ENCODE measurements around the gene CFAP91.

DNA sequence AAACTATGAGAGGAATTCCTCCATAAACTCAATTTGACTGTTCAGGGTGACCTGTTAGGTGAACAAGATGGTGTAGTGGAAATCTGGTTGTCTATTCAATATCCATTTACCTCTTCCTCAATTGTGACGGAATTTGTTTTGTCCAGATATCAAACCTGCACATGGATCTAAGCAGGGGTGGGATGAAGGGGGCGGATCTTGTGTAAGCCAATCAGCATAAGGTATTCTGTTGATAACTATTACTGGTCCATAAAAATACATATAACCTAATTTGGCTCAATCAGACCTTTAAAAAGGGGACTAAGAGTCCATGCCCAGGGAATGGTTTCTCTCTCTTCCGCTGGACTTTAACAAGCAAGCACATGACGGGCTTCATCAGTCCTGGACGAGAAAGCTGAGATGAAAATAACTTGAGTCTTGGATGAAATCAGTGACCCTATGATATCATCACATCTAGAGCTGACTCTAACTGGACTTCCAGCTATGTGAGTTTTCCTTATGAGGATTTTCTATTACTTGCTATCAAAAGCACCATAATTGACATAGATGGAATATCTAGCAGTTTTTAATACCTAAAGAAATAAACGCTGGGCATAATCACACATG lies 36.8 kb upstream of the CFAP91 start:
- TF ChIP-seq POLR2A (IDR thresholded peaks at IDR 0.05) (no peak), CTCF (IDR thresholded peaks at IDR 0.05) (no peak)
